ENCODE data around the gene HEMK1. TPM values are rescaled to one million over a fixed set of nuclear protein-coding genes. Genes with fewer than 3 reads are reported as not detected.

Gene HEMK1
- total RNA-seq, 1 donor from 2014 or later = 6.6 TPM

DNA sequence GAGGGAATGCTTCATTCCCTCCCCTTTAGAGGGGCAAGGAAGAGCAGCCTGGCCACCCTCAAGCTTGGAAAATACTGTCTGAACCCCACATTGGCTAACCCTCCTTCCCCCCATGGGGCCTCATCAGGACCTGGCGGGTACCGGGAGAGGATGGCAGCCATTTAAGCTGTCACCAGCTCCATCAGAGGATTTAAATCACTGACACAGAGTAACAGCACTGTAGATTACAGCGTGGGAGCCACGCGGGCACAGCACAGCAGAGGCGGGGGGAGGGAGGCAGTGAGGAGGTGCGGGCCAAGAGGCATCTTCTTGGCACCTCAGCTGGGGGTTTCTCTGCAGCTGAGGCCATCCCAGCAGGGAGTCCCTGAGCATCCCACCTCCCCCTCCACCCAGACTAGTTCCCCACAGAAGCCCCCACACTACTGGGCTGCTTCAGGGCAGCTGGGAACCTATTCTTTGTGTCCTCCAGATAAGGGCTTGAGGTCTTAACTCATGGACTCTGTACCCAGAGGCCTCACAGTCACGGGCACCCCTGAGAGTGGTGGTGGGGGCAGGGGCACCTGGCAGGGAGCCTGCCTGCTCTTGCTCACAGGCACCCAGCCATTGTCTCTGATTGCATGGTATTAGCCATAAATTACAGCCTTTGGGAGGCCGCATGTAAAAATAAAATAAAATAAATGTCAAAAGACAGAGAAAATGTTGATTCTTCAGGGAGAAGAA, 44.0 kb upstream of the HEMK1 start:
- FAIRE-seq = no peak

DNA sequence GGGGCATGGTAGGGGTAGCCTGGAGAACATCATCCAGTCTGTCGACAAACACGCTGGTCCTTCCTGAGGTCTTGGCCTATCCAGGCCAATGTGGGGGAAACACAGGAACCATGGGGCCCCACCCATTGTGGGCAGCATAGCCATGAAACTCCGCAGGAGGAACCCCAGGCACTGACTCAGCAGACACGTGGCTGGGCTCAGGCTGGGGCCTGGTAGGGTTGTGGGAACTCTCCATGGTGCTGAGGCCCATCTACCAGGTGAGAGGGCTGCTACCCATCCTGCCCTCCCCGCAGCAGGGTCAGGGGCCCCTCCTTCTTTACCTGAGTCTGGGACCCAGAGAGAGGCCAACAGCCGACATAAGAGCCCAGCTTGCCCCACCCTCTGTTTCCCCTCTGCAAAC, 43.3 kb upstream of the HEMK1 start:
- no peak overlapping the region for H3K4me3 ChIP-seq (ENCODE audit: low read depth, low read length)
- peaks cover 16% of the 10 kb centered on the region for H3K27me3 ChIP-seq (ENCODE audit: control insufficient read depth, insufficient read depth, low read length)
- no peaks in the 10 kb centered on the region for H3K36me3 ChIP-seq (ENCODE audit: control insufficient read depth, insufficient read depth, low read length)
- no peak for FAIRE-seq
- DNase-seq (ENCODE audit: low read depth) = peak; percentile 59
- TF ChIP-seq, protein P1, sequence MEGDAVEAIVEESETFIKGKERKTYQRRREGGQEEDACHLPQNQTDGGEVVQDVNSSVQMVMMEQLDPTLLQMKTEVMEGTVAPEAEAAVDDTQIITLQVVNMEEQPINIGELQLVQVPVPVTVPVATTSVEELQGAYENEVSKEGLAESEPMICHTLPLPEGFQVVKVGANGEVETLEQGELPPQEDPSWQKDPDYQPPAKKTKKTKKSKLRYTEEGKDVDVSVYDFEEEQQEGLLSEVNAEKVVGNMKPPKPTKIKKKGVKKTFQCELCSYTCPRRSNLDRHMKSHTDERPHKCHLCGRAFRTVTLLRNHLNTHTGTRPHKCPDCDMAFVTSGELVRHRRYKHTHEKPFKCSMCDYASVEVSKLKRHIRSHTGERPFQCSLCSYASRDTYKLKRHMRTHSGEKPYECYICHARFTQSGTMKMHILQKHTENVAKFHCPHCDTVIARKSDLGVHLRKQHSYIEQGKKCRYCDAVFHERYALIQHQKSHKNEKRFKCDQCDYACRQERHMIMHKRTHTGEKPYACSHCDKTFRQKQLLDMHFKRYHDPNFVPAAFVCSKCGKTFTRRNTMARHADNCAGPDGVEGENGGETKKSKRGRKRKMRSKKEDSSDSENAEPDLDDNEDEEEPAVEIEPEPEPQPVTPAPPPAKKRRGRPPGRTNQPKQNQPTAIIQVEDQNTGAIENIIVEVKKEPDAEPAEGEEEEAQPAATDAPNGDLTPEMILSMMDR (IDR thresholded peaks at IDR 0.05; ENCODE audit: insufficient read depth, low read length, severe bottlenecking) = no peak

More for the DNA sequence above, 44.0 kb upstream of the HEMK1 start:
- no peaks in the 10 kb centered on the region for H3K36me3 ChIP-seq (ENCODE audit: control insufficient read depth, insufficient read depth, low read length)
- TF ChIP-seq, protein P1 (IDR thresholded peaks at IDR 0.05; ENCODE audit: insufficient read depth, low read length, severe bottlenecking) = no peak
- peaks cover 10% of the 10 kb centered on the region for H3K27me3 ChIP-seq (ENCODE audit: control insufficient read depth, insufficient read depth, low read length)
- H3K4me3 ChIP-seq (ENCODE audit: low read depth, low read length) = no peak overlapping the region
- DNase-seq (ENCODE audit: low read depth) = no peak

DNA sequence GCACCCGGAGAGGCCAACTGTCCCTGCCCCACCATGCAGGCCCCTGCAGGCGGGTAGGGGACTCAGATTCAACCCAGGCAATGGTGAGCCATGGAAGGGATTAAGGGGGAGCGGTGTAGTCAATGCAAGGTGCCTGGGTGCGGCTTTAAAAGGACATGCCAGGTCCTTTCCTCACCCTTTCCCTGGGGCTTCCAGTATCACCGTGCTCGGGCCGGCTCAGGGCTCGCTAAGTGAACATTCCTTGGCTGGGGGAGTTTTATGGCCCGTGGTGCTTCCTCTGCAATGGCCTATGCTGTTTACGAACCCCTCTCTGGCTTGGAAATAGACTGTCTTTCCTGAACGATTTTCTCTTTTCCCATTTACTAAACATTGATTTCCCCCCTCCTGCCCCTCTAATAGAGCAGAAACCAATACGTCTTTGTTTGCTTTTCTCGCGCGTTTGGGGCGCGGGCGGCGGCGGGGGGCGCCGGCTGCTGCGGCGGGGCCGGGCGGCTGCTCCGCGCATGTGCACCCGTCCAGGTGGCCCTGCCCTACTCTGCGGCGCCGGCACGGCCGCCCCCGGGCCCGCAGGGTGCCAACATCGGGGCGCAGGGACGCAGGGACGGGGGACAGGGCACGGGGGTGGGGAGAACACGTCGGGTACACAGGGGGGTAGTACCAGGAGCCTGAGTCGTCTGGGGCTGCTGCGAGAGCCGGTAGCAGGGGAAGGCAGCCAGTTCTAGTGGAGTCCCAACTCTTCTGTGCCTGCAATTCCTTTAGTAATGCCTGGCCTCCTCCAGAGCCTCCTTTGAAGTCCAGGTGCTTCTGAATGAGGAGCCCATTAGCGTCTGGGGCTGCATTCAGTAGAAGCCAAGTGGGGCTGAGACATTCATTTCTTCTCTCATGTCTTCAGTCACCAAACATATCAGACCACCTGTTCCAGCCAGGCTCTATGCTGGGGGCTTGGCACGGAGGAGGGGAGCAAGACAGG, 39.0 kb upstream of the HEMK1 start:
- FAIRE-seq (no peak), DNase-seq (ENCODE audit: low read depth) (no peak)
- Histone ChIP-seq H3K27me3 (ENCODE audit: control insufficient read depth, insufficient read depth, low read length) (peaks cover 15% of the 10 kb centered on the region), H3K4me3 (ENCODE audit: low read depth, low read length) (no peak overlapping the region), H3K36me3 (ENCODE audit: control insufficient read depth, insufficient read depth, low read length) (no peaks in the 10 kb centered on the region)
- TF ChIP-seq, protein P1 (IDR thresholded peaks at IDR 0.05; ENCODE audit: insufficient read depth, low read length, severe bottlenecking) = no peak

DNA sequence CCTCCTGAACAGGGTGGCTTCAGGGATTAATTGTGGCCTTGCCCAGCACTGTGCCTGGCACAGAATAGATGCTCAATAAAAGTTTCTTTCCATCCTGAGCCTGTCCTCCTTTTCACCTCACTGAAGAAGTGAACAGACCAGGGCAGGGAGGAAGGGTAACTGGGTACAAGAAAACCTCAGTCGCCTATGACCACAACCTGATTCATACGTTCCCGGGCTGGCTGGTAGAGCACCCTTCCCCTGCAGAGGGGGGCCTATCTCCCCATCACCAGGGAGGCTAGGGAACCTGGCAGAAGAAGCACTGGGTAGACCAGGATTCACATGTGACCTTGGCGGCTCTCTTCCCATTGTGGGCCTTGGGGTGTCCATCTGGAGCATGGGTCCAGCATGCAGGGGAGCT, 38.1 kb upstream of the HEMK1 start:
- no peak for DNase-seq (ENCODE audit: low read depth)
- FAIRE-seq = no peak
- H3K4me3 ChIP-seq (ENCODE audit: low read depth, low read length) = no peak overlapping the region
- H3K27me3 ChIP-seq (ENCODE audit: control insufficient read depth, insufficient read depth, low read length) = peaks cover 15% of the 10 kb centered on the region
- H3K36me3 ChIP-seq (ENCODE audit: control insufficient read depth, insufficient read depth, low read length) = no peaks in the 10 kb centered on the region
- TF ChIP-seq, protein P1 (IDR thresholded peaks at IDR 0.05; ENCODE audit: insufficient read depth, low read length, severe bottlenecking) = no peak

DNA sequence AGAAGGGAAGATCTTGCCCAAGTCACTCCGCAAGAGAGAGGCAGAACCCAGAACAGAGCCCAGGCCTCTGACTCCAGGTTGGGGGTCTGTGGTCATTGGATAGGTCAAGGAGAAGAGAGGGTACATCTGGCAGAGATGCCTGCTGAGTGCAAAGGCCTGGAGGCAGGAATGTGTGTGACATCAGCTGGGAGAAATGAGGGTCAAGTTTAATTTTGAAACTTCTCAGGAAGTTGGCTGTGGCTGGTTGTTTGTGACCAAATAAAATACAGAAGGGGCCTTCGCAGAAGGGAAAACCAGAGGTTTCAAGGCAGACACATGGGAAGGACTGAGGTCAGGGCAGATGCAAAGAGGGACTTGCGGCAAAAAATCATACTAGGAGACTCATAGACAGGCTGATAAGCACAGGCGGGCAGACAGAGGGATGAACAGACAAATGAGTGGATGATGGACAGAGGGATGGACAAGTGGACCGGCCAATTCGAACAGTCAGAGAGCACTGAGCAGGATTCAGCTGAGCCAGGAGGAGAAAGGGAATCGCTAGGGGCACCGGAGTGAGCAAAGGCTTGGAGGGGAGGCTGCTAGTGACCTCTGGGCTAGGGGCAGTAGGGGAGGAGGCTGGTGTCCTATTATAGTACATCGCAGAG, 37.1 kb upstream of the HEMK1 start:
- H3K27me3 ChIP-seq (ENCODE audit: control insufficient read depth, insufficient read depth, low read length) = peaks cover 15% of the 10 kb centered on the region
- H3K36me3 ChIP-seq (ENCODE audit: control insufficient read depth, insufficient read depth, low read length) = no peaks in the 10 kb centered on the region
- DNase-seq (ENCODE audit: low read depth) (no peak), FAIRE-seq (no peak)
- TF ChIP-seq, protein P1 (IDR thresholded peaks at IDR 0.05; ENCODE audit: insufficient read depth, low read length, severe bottlenecking) = no peak
- no peak overlapping the region for H3K4me3 ChIP-seq (ENCODE audit: low read depth, low read length)
